SU-DHL-6 (cell line): ENCODE results near the gene DDX46.

Experiments used
- EZH2phosphoT487 ChIP-seq: fragments of 200-600 bp; sonication (generic), shearing (Covaris generic); conservative IDR thresholded peaks from 2 replicates; pipeline ENCODE4 v1.6.1; 2018; ENCODE audit warnings: mild to moderate bottlenecking, antibody characterized with exemption, low read length, moderate library complexity, mixed read lengths
- TF ChIP-seq, protein P1 (sequence below): fragments of 200-600 bp; sonication (generic); IDR thresholded peaks from one replicate; pipeline ENCODE4 v1.5.1; 2017; ENCODE audit warnings: antibody characterized with exemption, mild to moderate bottlenecking, low read length, moderate library complexity; ENCODE audit not compliant: insufficient read depth, poor library complexity, severe bottlenecking

DNA sequence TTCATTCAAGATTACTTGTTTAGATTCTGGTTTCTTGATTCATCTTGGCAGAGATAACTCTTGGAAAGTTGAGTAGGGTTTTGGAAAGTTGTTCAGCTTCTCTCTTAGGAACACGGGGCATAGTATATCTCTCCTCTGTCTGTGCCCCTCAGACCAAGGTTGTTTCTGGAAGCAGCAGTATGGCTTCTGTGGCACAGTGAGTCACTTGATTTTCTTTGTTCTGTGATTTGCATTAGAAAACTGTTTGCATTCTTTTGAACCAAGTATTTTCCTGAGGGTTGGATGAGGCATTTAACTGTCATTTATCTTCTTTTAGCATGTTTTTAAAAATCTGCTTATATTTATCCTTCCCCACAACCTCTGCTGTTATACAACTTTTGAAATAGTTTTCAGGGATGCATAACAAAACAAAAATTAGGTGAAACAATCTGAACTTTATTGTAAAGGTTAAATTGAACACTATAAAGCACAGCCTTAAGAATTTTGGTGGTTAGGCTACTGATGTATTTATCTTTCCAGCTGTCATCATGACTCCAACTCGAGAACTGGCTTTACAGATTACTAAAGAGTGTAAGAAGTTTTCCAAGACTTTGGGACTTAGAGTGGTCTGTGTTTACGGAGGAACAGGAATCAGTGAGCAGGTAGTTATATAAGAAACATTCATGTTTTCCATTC lies 26.5 kb downstream of the DDX46 start:
- TF ChIP-seq, protein P1, sequence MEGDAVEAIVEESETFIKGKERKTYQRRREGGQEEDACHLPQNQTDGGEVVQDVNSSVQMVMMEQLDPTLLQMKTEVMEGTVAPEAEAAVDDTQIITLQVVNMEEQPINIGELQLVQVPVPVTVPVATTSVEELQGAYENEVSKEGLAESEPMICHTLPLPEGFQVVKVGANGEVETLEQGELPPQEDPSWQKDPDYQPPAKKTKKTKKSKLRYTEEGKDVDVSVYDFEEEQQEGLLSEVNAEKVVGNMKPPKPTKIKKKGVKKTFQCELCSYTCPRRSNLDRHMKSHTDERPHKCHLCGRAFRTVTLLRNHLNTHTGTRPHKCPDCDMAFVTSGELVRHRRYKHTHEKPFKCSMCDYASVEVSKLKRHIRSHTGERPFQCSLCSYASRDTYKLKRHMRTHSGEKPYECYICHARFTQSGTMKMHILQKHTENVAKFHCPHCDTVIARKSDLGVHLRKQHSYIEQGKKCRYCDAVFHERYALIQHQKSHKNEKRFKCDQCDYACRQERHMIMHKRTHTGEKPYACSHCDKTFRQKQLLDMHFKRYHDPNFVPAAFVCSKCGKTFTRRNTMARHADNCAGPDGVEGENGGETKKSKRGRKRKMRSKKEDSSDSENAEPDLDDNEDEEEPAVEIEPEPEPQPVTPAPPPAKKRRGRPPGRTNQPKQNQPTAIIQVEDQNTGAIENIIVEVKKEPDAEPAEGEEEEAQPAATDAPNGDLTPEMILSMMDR: no peak
- no peak for TF ChIP-seq EZH2phosphoT487
